Activated T-cell treated with anti-CD3 and anti-CD28 coated beads, Interleukin-2, amount 50 U/mL, for 72 hours (primary cell): ENCODE results near the gene SDK1. TPM values are rescaled to one million over a fixed set of nuclear protein-coding genes. Genes with fewer than 3 reads are reported as not detected.

Experiments
- ATAC-seq, 2 donors: fragments of 150-1000 bp; cut with Tn5 transposase; replicated peaks in 1 of 2; 2 replicates each; pipeline ENCODE4 v1.10.0; 2021; ENCODE audit warnings: moderate library complexity in 2 of 2, mild to moderate bottlenecking in 1 of 2
- DNase-seq, 2 donors: peaks; one replicate each; pipeline ENCODE4 v3.0.0; 2021 to 2022; ENCODE audit warnings: mixed read lengths in 1 of 2
- H3K27ac Mint-ChIP-seq: one replicate; pipeline ENCODE4 v1.8.0; 2022; ENCODE audit warnings: mild to moderate bottlenecking, moderate library complexity, mixed read lengths
- H3K27me3 Mint-ChIP-seq: one replicate; pipeline ENCODE4 v1.8.0; 2022; ENCODE audit warnings: low read depth, mixed read lengths
- H3K36me3 Mint-ChIP-seq, 2 donors: one replicate each; pipeline ENCODE4 v1.8.0; 2022; ENCODE audit warnings: mixed read lengths in 2 of 2, mild to moderate bottlenecking in 1 of 2; ENCODE audit not compliant: insufficient read depth in 2 of 2
- H3K4me1 Mint-ChIP-seq: one replicate; pipeline ENCODE4 v1.8.0; 2022; ENCODE audit warnings: low read depth, mixed read lengths
- H3K4me3 Mint-ChIP-seq, 2 donors: one replicate each; pipeline ENCODE4 v1.8.0; 2022; ENCODE audit warnings: mild to moderate bottlenecking in 2 of 2, mixed read lengths in 2 of 2, moderate library complexity in 2 of 2
- H3K9me3 Mint-ChIP-seq, 2 donors: one replicate each; pipeline ENCODE4 v1.8.0; 2022; ENCODE audit warnings: mixed read lengths in 2 of 2
- total RNA-seq, 2 donors: library from RNA; stranded (reverse); gene quantifications; one replicate each; pipeline ENCODE4 v1.2.3, GENCODE V29; 2022

Gene SDK1
- total RNA-seq, 2 donors from 2014 or later = 6.1 to 6.3 TPM

DNA sequence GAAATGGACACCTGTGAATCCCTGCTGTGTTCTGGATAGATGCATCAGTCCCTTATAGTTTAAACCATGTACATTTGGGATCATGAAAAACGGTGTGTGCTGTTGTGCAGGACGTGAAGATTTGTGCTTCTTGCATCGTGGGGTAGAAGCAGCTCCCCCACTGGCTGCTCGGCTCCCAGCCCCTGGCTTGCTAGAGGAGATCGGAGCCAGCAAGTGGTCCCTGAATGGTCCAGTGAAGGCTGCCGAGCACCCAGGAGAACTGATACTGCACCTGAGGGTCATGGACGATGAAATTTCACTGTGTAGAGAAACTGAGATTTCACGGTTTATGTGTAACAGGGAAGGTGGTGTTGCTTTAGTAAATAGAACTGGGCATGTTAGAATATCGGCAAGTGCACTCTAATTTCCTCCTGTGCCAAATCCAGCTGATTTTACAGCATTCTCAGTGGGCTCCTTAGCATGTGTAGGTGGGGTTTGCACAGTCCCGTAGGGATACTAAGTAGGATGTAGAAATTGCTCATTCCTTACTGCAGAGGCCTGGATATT lies 726.0 kb downstream of the SDK1 start:
- Mint-ChIP-seq H3K36me3 (no peaks in the 10 kb centered on the region), H3K27me3 (no peaks in the 10 kb centered on the region), H3K4me3 (no peak overlapping the region), H3K9me3 (no peaks in the 10 kb centered on the region), H3K4me1 (no peaks in the 10 kb centered on the region), H3K27ac (no peak overlapping the region)
- no peak for ATAC-seq
- DNase-seq = no peak

DNA sequence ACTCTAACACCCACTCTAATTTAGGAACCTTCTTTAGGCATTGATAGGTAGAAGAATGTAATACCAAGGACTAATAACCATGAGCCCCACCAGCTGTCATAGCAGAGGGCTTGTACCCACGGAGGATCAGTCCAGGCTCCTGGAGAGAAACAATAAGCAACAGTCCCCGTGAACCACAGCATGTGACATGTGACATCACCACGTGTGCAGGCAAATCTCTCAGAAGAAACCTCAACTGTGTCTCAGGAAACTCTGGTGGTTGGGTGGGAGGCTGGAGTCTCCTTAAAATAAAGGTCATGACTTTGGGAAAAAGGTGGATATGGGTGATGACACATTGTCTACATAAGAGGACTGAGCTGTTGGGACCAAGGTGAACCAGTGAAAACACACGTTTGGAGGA lies 727.2 kb downstream of the SDK1 start:
- Mint-ChIP-seq H3K36me3 (no peaks in the 10 kb centered on the region), H3K4me1 (no peaks in the 10 kb centered on the region), H3K27me3 (no peaks in the 10 kb centered on the region), H3K9me3 (no peaks in the 10 kb centered on the region), H3K27ac (no peak overlapping the region), H3K4me3 (no peak overlapping the region)
- ATAC-seq (no peak), DNase-seq (no peak)

DNA sequence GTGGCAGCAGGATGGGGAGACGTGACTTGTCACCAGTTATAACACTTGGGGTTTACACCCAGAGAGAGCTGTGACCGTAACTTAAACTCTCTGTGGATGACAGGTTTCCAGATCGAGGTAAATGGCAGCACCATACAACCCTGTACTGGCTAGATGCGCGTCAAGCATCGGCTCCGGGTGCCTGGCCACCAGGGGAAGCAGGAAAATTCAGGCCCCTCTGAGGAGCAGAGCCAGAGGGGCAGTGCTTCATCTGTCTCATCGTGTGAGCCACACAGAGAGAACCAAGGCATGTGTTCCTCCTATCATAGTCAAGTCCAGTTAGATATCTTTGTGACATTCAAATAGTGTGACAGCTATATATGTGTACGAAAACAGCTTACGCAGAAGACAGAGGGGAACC lies 728.9 kb downstream of the SDK1 start:
- no peak for ATAC-seq
- no peaks in the 10 kb centered on the region for H3K27me3 Mint-ChIP-seq
- no peaks in the 10 kb centered on the region for H3K36me3 Mint-ChIP-seq
- H3K9me3 Mint-ChIP-seq = no peaks in the 10 kb centered on the region
- H3K4me1 Mint-ChIP-seq = no peaks in the 10 kb centered on the region
- no peak overlapping the region for H3K4me3 Mint-ChIP-seq
- no peak overlapping the region for H3K27ac Mint-ChIP-seq
- DNase-seq = no peak

DNA sequence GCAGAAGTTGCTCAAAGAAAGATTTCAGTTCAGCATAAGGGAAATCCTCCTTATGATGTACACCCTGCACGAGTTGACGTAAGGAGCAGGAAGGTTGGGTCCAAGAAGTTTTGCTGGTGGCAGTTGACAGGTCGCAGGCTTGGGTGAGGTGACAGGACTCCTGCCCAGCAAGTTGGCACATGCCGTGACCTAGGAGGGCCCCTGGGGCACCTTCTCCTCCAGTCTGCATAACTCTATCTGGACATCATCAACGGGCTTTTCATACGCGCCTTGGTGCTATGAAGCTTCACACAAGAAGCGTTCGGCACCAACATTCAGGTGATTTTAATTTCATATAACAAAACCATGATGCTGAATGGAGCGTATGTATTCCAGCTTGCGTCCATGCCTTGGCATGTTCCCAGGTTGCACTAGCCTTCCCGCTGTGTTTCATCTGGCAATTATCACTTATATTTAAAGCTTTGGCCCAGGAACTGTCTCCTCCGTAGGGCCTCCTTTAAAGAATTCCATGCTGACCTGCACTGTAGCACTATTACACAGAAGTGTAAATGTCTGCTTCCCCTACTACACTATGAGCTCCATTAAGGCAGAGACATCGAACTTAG lies 729.4 kb downstream of the SDK1 start:
- H3K36me3 Mint-ChIP-seq = no peaks in the 10 kb centered on the region
- H3K9me3 Mint-ChIP-seq = no peaks in the 10 kb centered on the region
- ATAC-seq = no peak
- no peak overlapping the region for H3K4me3 Mint-ChIP-seq
- H3K27ac Mint-ChIP-seq = no peak overlapping the region
- no peak for DNase-seq
- no peaks in the 10 kb centered on the region for H3K27me3 Mint-ChIP-seq
- no peaks in the 10 kb centered on the region for H3K4me1 Mint-ChIP-seq

DNA sequence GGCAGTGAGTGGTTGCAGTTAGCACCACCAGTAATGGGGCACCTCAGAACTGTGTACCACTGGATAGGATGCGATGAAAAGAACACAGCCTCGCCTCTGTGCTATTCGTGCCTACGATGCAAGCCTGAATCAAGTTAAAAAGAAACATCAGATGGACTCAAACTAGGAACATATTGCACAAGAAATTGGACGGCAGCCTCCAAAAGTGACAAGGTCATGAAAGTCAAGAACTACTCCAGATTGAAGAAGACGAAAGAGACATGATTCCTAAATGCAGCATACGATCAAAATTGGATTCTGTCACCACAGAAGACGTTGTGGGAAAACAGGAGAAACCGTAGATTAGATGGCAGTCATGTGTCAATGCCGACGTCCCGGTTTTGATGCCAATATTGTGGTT lies 732.9 kb downstream of the SDK1 start:
- no peak overlapping the region for H3K27ac Mint-ChIP-seq
- no peak for DNase-seq
- H3K4me3 Mint-ChIP-seq = no peak overlapping the region
- no peaks in the 10 kb centered on the region for H3K27me3 Mint-ChIP-seq
- no peaks in the 10 kb centered on the region for H3K4me1 Mint-ChIP-seq
- no peaks in the 10 kb centered on the region for H3K9me3 Mint-ChIP-seq
- H3K36me3 Mint-ChIP-seq = no peaks in the 10 kb centered on the region
- no peak for ATAC-seq

DNA sequence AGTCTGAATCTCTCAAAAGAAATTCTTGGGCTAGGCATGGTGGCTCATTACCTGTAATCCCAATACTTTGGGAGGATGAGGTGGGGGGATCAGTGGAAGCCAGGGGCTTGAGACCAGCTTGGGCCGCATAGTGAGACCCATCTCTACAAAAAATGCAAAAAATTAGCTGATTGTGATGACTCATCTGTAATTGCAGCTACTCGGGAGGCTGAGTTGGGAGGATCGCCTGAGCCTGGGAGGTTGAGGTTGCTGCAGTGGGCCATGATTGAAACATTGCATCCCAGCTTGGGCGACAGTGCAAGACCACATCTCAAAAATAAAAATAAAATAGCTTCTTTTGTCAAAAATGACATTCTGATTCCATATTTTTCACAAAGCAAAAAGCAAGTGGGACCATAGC lies 736.3 kb downstream of the SDK1 start:
- Mint-ChIP-seq H3K4me1 (no peaks in the 10 kb centered on the region), H3K9me3 (no peaks in the 10 kb centered on the region), H3K27ac (no peak overlapping the region), H3K36me3 (no peaks in the 10 kb centered on the region), H3K27me3 (no peaks in the 10 kb centered on the region), H3K4me3 (no peak overlapping the region)
- DNase-seq (no peak), ATAC-seq (no peak)

DNA sequence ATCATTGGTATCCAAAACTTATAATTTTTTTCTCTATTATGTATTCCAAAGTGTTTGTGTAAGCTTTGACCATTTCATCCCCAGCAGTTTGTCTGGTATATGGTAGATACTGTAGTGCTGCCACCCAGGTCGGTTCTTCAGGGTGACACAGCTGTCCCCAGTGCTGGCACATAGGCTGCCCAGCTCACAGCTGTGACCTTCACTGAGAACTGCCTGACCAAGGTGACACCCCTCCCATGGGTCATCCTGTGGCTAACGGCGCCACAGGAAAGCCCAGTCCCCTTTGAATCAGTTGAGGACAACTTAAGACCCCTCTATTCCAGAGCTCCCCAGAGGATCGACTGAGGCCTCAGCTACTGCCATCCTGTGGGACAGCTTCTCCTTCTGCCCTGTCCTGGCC lies 736.8 kb downstream of the SDK1 start:
- Mint-ChIP-seq H3K27ac (no peak overlapping the region), H3K4me3 (no peak overlapping the region), H3K9me3 (no peaks in the 10 kb centered on the region), H3K27me3 (no peaks in the 10 kb centered on the region), H3K4me1 (no peaks in the 10 kb centered on the region), H3K36me3 (no peaks in the 10 kb centered on the region)
- ATAC-seq = no peak
- DNase-seq = no peak

DNA sequence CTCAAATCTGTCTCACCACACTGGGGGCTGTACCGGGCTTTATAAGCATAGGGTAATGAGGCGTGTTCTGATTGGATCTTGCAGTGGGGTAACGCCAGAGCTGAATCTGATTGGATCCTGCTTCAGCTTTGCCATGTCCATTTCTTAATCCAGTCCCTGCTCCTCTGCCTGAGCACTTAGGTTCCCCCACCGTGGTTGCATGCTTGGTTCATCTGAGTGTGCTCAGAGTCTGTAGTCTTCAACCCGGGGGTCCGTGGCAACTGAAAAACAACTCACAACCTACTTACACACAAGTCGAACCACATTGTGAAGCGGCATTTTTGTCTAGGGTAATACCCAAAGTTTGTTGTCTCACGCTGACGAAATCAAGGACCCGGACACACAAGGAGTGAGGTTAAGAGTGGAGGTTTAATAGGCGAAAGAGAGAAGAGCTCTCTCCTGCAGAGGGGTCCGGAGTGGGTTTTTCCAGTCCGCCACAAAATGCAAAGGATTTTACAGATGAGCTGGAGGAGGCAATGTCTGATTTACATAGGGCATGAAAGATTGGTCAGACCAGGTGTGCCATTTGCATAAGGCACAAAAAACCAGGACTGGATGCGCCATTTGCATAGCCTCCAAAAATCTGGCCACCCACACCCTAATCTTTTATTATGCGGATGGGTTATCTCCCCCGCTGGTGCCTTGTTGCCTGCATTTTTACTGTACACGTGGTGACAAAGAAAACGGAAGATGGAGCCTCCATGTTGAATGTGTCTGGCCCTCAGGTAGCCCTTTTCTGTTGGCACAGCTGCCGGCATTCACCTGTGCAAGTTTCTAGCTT lies 739.3 kb downstream of the SDK1 start:
- Mint-ChIP-seq H3K4me3 (no peak overlapping the region), H3K36me3 (no peaks in the 10 kb centered on the region), H3K27ac (no peak overlapping the region), H3K9me3 (no peaks in the 10 kb centered on the region), H3K27me3 (no peaks in the 10 kb centered on the region), H3K4me1 (no peaks in the 10 kb centered on the region)
- DNase-seq = no peak
- no peak for ATAC-seq

DNA sequence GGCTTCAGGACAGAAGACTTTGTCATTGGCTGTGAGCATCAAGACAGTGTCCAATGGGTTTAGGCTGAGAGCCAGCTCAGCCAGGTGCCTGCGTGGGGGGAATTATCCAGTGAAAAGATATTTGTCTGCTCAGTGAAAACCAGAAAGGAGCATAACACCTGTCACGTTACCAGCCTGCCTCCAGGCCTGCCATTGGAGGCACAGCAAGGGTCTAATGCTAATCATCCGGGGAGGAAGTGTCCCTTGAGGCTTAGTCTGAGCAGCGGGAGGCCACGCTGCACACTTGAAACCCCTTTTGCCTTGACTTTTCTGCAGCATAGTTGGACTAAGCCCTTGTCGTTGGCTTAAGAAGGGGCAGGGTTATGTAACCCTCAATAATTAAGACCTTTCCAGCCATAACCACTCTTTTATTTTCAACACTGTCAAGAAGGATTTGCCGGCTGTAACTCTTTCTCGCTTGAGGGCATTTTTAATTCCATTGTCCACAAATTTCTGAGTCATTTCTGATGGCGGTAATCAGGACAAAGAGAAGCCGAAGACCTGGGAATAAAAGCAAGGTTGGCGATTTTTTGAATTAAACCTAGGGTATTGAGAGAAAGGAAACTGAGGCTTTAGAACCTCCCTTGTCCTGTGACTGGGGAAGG lies 741.5 kb downstream of the SDK1 start:
- Mint-ChIP-seq H3K4me3 (no peak overlapping the region), H3K4me1 (no peaks in the 10 kb centered on the region), H3K27ac (no peak overlapping the region), H3K9me3 (no peaks in the 10 kb centered on the region), H3K36me3 (no peaks in the 10 kb centered on the region), H3K27me3 (no peaks in the 10 kb centered on the region)
- DNase-seq = no peak
- ATAC-seq = no peak

DNA sequence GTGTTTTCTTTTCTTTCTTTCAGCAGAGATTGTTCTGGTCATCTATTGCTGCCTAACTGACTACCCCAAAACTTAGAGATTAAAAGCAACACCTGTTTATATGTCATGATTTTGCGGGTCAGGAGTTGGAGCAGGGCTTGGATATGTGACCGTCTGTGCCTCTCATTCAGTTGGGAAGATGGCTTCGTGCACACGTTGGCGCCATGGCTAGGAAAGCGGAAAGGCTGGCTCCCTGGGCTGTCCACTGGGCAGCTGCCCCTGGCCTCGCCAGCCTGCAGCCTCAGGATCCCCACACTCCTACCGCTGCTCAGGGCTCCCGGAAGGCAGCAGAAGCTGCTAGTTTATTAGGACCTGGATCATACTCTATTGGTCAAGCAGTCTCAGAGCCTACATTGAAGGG lies 742.9 kb downstream of the SDK1 start:
- ATAC-seq (no peak), DNase-seq (no peak)
- no peaks in the 10 kb centered on the region for H3K36me3 Mint-ChIP-seq
- H3K9me3 Mint-ChIP-seq = no peaks in the 10 kb centered on the region
- H3K27ac Mint-ChIP-seq = no peak overlapping the region
- H3K27me3 Mint-ChIP-seq = no peaks in the 10 kb centered on the region
- no peak overlapping the region for H3K4me3 Mint-ChIP-seq
- no peaks in the 10 kb centered on the region for H3K4me1 Mint-ChIP-seq

DNA sequence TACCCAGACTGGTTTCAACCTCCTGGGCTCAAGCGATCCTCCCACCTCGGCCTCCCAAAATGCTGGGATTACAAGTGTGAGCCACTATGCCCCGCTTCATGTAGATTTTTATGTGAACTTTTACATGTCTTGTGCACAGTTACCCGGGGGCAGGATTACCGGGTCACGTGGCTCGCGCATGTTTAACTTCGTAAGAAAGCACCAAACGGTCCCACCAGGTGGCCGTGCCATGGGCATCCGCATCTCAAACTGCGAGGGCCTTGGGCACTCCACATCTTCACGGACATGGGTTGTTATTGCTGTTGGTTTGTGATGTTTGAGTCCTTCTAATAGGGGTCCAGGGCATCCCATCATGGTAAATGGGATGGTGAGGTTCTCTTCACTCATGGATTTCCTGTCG lies 744.4 kb downstream of the SDK1 start:
- no peaks in the 10 kb centered on the region for H3K9me3 Mint-ChIP-seq
- H3K27me3 Mint-ChIP-seq = no peaks in the 10 kb centered on the region
- H3K4me3 Mint-ChIP-seq = no peak overlapping the region
- no peak overlapping the region for H3K27ac Mint-ChIP-seq
- DNase-seq (no peak), ATAC-seq (no peak)
- H3K4me1 Mint-ChIP-seq = no peaks in the 10 kb centered on the region
- H3K36me3 Mint-ChIP-seq = no peaks in the 10 kb centered on the region

DNA sequence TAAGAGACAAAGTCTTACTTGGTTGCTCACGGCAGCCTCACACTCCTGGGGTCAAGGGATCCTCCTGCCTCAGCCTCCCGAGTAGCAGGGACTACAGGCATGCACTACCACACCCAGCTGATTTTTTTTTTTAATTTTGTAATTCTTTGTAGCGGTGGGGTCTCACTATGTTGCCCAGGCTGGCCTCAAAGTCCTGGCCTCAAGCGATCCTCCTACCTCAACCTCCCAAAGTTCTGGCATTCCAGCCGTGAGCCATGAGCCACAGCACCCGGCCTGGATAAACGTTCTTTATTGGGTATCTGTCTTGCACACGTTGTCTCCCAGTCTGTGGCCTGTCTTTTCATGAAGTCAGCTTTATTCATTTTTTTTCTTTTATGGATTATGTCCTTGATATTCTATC lies 744.9 kb downstream of the SDK1 start:
- Mint-ChIP-seq H3K36me3 (no peaks in the 10 kb centered on the region), H3K4me3 (no peak overlapping the region), H3K27ac (no peak overlapping the region), H3K4me1 (no peaks in the 10 kb centered on the region), H3K9me3 (no peaks in the 10 kb centered on the region), H3K27me3 (no peaks in the 10 kb centered on the region)
- ATAC-seq = no peak
- no peak for DNase-seq

DNA sequence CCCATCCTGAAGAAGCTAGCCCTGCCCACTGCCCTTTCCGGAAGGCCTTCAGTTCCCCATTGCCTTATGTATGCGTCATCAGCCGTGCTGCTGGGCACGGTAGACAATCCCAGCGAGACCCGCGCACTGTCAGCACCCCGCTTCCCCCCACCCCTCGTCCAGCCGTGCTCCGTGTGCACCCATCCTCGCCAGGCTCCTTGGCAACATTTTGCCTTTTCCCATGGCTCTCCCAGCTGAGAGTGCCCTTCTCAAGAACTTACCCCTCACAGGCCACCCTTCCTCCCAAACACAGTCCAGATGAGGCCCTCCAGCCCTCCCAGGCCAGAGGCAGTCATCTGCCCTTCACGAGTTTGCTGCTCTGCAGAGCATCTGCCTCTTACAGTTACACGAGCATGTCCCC lies 747.3 kb downstream of the SDK1 start:
- Mint-ChIP-seq H3K27me3 (no peaks in the 10 kb centered on the region), H3K9me3 (no peaks in the 10 kb centered on the region)
- ATAC-seq = no peak

More for the DNA sequence above, 747.3 kb downstream of the SDK1 start:
- Mint-ChIP-seq H3K36me3 (no peaks in the 10 kb centered on the region), H3K27ac (no peak overlapping the region), H3K4me1 (no peaks in the 10 kb centered on the region), H3K4me3 (no peak overlapping the region)
- DNase-seq = no peak
